Lower leg skin (tissue), 4 donors: ENCODE measurements around the gene DISP3. TPM values are rescaled to one million over a fixed set of nuclear protein-coding genes. Genes with fewer than 3 reads are reported as not detected.

Experiments used
- DNase-seq, 2 donors: peaks; one replicate each; pipeline ENCODE4 v3.0.0-alpha.2; 2019; ENCODE audit warnings: low spot score in 2 of 2
- H3K4me3 ChIP-seq: fragments of 200-600 bp; sonication (generic); 2 replicates; pipeline ENCODE4 v1.5.1; 2017; ENCODE audit warnings: mild to moderate bottlenecking, low read depth; ENCODE audit not compliant: poor library complexity, severe bottlenecking
- POLR2A ChIP-seq, 2 donors: fragments of 450-650 bp; IDR thresholded peaks; one replicate each; pipeline ENCODE4 v1.6.1; 2016 to 2017; ENCODE audit warnings: antibody characterized with exemption in 2 of 2, mild to moderate bottlenecking in 1 of 2, moderate library complexity in 1 of 2
- WGBS, 2 donors: methylation state at CpG; one replicate each; pipeline ENCODE4 v1.1.5; 2018; 5-methylcytosine and 5-hydroxymethylcytosine counted together
- intact Hi-C: fragments of 100-400 bp; cut with DNase I; formaldehyde crosslinking; loops from one replicate; pipeline ENCODE4 v1.15.0; 2023; ENCODE audit warnings: low total_unique reads
- total RNA-seq, 4 donors: library from RNA; depleted of rRNA; stranded (reverse); fragments of >200 nt; gene quantifications; one replicate each; pipeline ENCODE4 v1.1.0, GENCODE V29; 2016
- TF ChIP-seq, protein P1 (sequence below), 3 donors: fragments of 450-650 bp; IDR thresholded peaks; one replicate each; pipeline ENCODE4 v1.5.1; 2016; ENCODE audit warnings: antibody characterized with exemption in 3 of 3, mild to moderate bottlenecking in 3 of 3, moderate library complexity in 2 of 3

DISP3 gene
- total RNA-seq, 4 donors from 2014 or later: not detected

DNA sequence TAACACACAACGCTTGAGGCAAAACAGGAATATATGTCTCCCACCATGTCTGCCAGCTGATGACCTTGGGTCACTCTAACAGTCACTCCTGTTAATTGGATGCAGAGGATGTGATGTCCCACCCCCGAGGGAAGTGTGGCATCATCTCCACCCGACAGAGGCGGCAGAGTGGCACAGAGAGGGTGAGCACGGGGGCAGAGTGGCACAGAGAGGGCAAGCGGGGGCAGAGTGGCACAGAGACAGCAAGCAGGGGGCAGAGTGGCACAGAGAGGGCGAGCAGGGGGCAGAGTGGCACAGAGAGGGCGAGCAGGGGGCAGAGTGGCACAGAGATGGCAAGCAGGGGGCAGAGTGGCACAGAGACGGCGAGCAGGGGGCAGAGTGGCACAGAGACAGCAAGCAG is 44.3 kb downstream of the DISP3 start:
- peak in 1 of 2 donors; percentile 46 for DNase-seq
- intact Hi-C loops: no loop called here
- TF ChIP-seq POLR2A (IDR thresholded peaks at IDR 0.05): no peak
- TF ChIP-seq, protein P1, sequence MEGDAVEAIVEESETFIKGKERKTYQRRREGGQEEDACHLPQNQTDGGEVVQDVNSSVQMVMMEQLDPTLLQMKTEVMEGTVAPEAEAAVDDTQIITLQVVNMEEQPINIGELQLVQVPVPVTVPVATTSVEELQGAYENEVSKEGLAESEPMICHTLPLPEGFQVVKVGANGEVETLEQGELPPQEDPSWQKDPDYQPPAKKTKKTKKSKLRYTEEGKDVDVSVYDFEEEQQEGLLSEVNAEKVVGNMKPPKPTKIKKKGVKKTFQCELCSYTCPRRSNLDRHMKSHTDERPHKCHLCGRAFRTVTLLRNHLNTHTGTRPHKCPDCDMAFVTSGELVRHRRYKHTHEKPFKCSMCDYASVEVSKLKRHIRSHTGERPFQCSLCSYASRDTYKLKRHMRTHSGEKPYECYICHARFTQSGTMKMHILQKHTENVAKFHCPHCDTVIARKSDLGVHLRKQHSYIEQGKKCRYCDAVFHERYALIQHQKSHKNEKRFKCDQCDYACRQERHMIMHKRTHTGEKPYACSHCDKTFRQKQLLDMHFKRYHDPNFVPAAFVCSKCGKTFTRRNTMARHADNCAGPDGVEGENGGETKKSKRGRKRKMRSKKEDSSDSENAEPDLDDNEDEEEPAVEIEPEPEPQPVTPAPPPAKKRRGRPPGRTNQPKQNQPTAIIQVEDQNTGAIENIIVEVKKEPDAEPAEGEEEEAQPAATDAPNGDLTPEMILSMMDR (IDR thresholded peaks at IDR 0.05): no peak
- 71 to 75% methylated on average over 10 of the region's 10 CpGs for WGBS, 2 donors
- no peak overlapping the region for H3K4me3 ChIP-seq

DNA sequence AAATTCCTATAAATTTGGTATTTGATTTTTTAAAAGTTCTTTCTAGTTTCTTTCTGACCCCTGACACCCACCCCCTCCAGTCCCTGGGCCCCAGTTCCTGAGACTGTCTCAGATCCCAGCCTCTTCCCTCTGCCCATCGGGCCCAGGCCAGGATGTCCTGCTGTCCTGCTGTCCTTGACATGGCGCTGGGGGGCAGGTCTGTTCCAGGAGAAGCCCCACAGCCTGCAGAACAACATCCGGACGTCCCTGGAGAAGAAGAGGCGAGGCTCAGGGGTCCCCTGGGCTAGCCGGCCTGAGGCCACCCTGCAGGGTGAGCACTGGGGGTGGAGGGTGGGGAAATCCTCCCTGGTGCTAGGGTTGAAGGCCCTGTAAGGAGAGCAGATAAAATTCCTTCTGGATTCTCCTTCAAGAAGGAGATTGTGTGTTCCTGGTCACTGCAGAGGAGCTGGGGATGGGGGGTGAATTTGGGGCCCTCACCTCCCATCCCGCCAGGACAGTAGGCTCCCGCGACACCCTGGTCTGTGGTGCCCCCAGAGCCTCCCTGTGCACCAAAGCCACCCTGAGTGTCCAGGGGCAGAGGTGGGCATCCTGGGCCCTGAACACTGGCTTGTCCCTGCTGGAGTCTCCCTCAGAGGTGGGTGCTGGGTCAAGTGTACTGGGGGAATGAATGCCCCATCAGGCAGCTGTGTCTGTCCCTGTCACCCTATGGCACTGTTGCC is 45.0 kb downstream of the DISP3 start:
- peak in 1 of 2 donors; percentile 74 for DNase-seq
- H3K4me3 ChIP-seq: no peak overlapping the region
- TF ChIP-seq POLR2A (IDR thresholded peaks at IDR 0.05): no peak
- TF ChIP-seq, protein P1 (IDR thresholded peaks at IDR 0.05): no peak
- 74 to 76% methylated on average over 6 of the region's 9 CpGs for WGBS, 2 donors
- intact Hi-C loops: no loop called here

DNA sequence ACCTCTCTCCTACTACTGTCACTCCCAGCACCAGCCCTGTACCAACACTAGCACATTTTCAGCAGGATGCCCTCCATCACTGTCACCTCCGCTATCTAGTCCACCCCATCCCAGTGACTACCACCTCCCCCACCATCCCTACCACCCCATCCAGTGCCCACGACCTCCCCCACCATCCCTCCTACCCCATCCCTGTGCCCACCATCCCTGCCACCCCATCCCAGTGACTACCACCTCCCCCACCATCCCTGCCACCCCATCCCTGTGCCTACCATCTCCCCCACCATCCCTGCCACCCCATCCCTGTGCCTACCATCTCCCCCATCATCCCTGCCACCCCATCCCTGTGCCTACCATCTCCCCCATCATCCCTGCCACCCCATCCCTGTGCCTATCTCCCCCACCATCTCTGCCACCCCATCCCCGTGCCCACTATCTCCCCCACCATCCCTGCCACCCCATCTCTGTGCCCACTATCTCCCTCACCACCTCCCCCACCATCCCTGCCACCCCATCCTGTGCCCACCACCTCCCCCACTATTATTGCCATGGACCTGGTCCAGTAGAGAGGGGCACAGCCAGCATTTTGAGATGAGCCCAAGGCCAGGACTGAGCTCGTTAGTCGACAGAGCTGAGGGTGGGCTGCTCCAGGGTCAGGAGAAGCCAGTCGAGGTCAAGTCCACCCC is 45.7 kb downstream of the DISP3 start:
- intact Hi-C loops: no loop called here
- 73 to 74% methylated on average over 6 of the region's 6 CpGs for WGBS, 2 donors
- DNase-seq: peak in 1 of 2 donors; percentile 54
- H3K4me3 ChIP-seq: no peak overlapping the region
- TF ChIP-seq, protein P1 (IDR thresholded peaks at IDR 0.05): no peak
- TF ChIP-seq POLR2A (IDR thresholded peaks at IDR 0.05): no peak

DNA sequence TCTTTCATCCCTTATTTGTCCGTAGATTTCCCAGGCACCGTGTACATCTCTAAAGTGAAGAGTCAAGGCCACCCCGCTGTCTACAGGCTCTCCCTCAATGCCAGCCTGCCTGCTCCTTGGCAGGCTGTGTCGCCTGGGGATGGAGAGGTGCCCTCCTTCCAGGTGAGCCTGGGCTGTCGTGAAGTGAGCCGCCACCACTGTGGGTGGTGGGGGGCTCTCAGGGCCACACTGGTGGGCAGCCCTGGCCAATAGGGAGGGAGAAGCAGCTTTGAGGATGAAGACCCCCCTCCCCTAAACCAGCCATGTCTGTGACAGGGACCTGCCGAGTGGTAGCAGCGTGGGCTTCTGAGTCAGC is 46.2 kb downstream of the DISP3 start:
- intact Hi-C loops: no loop called here

DNA sequence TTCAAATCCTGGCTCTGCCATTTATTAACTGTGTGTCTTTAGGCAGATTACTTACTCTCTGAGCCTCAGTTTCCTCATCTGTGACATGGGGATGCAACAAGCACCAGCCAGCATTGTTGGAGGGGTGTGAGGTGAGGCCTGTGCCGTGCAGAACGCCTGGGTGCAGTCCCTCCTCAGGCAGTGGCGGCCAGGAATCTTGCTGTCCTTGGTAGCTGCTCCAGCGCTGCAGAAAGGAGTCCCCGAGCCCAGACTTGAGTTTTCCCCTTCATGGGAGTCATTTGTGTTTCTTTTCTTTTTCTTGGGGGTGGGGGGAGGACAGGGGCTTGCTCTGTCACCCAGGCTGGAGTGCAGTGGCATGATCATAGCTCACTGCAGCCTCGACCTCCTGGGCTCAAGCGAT is 46.6 kb downstream of the DISP3 start:
- WGBS, 2 donors: 79 to 85% methylated on average over 3 to 7 of the region's 7 CpGs
- intact Hi-C loops: no loop called here
- TF ChIP-seq, protein P1 (IDR thresholded peaks at IDR 0.05): no peak
- TF ChIP-seq POLR2A (IDR thresholded peaks at IDR 0.05): no peak
- peak in 1 of 2 donors; percentile 45 for DNase-seq
- H3K4me3 ChIP-seq: no peak overlapping the region

More for the DNA sequence above, 46.2 kb downstream of the DISP3 start:
- WGBS, 2 donors: 84 to 87% methylated on average over 8 of the region's 8 CpGs
- DNase-seq: peak in 1 of 2 donors; percentile 62
- H3K4me3 ChIP-seq: no peak overlapping the region
- TF ChIP-seq POLR2A (IDR thresholded peaks at IDR 0.05): no peak

DNA sequence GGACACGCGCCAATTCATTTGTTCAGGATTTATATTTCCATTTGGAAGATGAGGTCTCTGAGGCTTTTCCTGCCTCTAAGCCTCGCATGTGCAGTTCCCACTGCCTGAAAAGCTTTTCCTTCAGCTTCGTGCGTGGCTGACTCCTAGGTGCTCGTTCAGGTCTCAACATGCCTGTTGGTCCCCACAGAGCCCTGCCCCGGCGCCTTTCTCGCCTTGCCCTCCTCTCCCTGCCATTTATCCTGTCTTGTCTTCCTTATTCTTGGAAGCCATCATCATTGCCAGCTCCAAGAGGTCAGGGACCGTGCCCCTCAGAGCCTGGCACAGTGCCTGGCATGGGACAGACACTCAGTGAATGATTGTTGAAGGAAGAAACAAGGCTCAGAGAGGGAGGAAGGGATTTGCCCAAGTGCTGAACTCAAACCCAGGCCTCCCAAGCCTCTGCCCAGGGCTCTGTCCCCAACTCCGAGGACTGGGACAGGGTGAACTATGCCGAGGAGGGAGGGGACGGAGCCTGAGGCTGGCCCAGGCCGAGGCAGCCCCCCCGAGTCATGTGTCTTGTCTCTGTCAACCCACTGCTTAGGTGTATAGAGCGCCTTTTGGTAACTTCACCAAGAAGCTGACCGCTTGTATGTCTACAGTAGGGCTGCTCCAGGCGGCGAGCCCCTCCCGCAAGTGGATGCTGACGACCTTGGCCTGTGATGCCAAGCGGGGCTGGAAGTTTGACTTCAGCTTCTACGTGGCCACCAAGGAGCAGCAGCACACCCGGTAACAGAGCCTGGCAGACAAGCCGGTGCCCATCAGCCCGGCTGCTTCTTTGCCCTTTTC is 47.3 kb downstream of the DISP3 start:
- no peak for TF ChIP-seq POLR2A (IDR thresholded peaks at IDR 0.05)
- TF ChIP-seq, protein P1 (IDR thresholded peaks at IDR 0.05): no peak
- intact Hi-C loops: no loop called here
- 74 to 75% methylated on average over 26 of the region's 26 CpGs for WGBS, 2 donors
- no peak overlapping the region for H3K4me3 ChIP-seq
- peak in 1 of 2 donors; percentile 71 for DNase-seq
